GM12892 (cell line): ENCODE measurements around the gene EIF2B1.

Experiments used
- POLR2A ChIP-seq: IDR thresholded peaks from 2 replicates; pipeline ENCODE4 v1.6.1; 2011; ENCODE audit warnings: low read depth, low read length, control low read depth
- POLR2AphosphoS5 ChIP-seq: IDR thresholded peaks from 2 replicates; pipeline ENCODE4 v1.6.1; 2011; ENCODE audit warnings: low read depth, low read length, control low read depth

GRCh38 chr12:123617144-123617543 lies 16.3 kb downstream of the EIF2B1 start:
- no peak for TF ChIP-seq POLR2A
- TF ChIP-seq POLR2AphosphoS5, result no peak
